Nucleus accumbens (tissue), 56 donors: ENCODE data around the gene MTHFS.
"Not testable (repeated sequence)": the region's sequence is repeated elsewhere in the genome, so short reads cannot be mapped to it uniquely, and the experiment has no call there.

Source experiments
- DNase-seq, 56 donors: peaks; one replicate each; lab custom pipeline; 2025; lab: John Stamatoyannopoulos, UW

The MTHFS gene

DNA sequence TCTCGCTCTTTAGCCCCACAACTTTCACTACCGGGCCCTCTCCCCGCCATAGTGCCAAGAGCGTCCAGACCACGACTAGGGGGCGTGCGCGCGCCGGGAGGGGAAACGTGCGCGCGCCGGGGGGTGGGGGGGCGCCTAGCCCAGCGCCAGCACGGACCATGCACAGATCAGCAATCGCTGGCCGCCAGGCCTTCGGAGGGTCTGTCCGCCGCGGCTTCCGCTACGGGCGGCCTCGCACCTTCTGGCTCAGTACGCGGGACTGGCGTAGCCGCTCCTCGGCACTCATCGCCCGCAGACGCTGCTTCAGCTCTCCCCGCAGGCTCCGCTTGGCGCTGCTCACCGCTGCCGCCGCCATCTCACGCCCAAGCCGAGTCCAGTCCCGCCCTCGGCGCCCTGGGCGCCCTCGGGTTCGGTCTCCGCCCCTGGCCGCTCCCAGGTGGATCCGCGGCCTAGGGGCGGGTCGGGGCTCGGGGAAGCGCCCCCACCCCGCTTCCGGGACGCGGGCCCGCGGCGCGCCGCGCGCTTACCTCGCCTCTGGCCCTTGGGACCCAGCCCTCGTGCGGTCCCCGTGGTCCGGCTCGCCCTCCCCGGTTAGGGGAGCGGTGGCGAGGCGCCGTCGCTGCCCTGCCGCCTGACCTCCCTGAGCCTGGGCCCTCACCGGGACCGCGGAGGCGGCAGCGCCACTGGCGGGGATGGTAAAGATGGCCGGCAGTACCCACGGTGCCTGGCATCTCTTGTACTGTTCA lies at the start of gene MTHFS:
Gene MTHFS, minus strand, starts transcription at position 381 of the 746 bp plus-strand sequence. Its CDS starts 26 bp downstream, at position 355.
- peak in 52 of 56 donors; percentile 19 to 89 (median 73) for DNase-seq

DNA sequence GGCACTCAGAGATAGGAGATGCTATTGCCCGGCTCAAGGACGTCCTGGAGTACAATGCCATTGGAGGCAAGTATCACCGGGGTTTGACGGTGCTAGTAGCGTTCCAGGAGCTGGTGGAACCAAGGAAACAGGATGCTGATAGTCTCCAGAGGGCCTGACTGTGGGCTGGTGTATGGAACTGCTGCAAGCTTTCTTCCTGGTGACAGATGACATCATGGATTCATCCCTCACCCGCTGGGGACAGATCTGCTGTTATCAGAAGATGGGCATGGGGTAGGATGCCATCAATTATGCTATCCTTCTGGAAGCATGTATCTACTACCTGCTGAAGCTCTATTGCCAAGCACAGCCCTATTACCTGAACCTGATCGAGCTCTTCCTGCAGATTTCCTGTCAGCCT lies 47.8 kb upstream of the MTHFS start:
- DNase-seq: no peak

DNA sequence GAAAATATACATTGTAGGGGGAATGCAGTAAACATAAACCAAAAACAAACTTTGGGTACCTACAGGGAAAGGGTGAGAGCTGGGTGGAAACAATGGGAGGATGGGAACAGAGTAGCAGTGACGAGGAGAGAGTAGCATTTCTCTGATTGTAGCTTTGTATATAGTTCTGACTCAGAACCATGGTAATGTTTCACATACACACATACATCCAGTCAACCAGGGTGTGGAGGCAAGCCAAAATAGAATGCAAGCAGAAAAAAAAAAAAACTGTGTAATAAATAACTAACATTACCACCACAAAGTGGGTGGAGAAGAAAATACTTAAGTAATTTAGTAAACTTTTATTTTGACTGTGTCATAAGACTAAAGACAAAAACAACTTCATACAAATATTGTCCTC lies 47.0 kb upstream of the MTHFS start:
- DNase-seq: no peak

DNA sequence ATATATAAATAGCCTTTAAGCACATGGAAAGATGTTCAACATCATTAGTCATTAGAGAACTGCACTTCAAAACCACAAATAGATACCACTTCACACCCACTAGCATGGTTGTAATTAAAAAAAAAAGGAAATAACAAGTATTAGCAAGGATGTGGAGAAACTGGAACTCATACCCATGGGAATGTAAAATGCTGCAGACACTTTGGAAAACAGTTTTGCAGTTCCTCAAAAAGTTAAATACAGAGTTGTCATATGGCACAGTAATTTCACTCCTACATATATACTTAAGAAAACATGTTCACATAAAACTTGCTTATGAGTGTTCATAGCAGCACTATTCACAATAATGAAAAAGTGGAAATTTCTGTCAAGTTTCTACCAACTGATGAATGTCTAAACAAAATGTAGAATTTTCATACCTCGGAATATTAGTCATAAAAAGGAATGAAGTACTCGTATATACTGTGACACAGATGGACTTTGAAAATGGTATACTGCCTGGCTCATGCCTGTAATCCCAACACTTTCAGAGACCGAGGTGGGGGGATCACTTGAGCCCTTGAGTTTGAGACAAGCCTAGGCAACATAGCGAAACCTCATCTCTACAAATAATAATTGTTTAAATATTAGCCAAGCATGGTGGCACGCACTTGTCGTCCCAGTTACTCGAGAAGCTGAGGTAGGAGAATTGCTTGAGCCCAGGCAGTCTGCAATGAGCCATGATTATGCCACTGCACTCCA lies 46.1 kb upstream of the MTHFS start:
- no peak for DNase-seq

DNA sequence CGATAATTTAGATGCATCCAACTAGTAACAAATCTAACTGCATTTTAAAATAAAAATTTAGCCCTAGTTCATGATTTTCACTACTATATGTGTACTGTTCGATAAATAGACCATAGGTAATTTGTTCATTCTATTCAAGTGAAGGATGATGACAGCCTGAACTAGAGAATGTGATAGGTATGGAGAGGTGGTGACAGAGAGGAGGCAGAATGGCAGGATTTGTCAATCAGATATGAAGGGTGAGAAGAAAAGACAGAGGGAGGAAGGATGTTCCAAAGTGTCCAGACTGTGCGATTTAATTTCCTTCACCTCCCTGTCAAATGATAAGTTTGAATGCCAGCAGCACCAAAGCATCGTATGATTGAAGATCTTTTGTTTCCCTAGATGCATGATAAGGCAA lies 42.6 kb upstream of the MTHFS start:
- no peak for DNase-seq

DNA sequence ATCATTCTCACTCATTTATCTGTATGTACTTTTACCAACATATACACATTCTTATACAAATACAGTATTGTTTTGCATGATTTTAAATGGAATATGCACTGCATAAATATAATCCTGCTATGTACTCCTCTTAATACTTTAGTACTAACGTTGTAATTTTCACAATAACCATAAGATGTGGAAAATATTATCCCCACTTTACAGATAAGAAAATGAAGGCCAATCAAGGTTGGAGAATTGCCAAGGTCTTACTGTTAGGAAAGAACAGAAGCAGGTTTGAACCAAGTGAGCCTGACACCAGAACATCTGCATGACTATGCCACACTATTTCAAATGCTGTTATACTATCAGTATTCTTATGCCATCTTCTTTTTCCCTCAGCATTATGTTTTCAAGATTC lies 41.3 kb upstream of the MTHFS start:
- DNase-seq: no peak

DNA sequence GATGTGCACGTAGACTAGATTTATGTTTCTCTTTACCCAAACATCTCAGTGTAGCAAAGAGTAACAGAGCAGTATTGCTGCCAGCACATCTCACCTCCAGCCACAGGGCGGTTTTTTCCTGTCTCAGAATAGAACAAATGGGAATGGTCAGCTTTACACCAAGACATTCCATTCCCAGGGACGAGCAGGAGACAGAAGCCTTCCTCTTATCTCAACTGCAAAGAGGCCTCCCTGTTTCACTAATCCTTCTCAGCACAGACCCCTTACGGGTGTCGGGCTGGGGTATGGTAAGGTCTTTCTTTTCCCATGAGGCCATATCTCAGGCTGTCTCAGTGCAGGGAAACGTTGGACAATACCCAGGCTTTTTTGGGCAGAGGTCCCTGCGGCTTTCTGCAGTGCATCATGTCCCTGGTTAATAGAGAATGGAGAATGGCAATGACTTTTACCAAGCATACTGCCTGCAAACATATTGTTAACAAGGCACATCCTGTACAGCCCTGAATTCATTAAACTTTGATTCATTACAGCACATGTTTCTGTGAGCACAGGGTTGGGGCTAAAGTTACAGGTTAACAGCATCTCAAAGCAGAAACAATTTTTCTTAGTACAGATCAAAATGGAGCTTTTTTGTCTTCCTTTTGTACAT lies 38.9 kb upstream of the MTHFS start:
- DNase-seq: not testable (repeated sequence)

DNA sequence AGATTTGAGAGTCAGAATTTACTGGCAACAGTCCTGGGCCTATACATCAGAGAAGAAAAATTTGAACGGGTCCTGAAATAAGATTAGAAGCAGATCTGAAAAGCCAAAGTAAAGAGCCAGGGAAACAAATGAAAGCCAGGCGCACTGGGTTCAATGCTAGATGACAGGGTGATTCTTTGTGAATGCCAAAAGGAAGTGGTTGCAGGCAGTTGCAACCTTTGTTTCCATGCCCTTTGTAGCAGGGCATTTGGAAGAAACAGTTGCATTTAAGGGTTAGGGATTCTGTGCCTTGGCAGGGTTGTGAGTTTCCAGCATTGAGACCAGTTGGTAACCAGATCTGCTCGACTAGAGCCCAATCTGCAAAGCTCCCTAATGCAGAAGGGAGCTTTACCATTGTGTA lies 36.4 kb upstream of the MTHFS start:
- no peak for DNase-seq

DNA sequence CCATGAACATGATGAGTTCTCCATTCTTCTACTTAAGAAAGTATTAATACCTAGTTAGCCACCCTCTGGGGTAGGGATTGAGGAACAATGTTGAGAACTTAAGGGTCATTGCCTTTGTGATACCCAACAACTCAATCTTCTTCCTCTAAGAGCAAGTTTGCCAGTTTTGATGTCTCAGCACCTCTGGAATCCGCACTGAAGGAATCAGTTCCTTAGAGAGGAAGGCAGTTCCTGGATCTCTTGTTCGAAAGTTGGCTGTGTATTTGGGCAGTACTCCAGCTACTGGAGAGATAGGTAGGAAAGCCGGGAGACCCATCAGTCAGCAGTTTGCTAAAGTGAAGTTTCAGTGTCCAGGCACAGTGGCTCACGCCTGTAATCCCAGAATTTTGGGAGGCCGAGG lies 35.6 kb upstream of the MTHFS start:
- DNase-seq: no peak

DNA sequence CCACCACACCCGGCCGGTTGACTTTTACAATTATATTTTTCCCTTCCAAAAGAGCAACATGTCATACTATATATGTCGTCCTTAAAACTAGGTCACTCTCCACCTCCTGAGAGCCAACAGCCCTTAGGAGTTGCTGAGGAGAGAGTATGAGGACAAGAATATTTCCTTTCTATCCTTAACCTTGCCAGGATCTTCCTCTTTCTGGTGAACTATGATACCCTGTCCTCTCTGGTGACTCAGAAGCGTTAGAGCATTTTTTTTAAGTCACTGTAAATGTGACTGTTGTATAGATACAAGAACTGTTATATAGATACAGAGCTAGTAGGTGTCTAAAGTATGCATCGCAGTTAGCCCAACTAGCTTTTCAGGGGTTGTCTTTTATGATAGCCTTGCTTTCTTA lies 33.7 kb upstream of the MTHFS start:
- DNase-seq: no peak

DNA sequence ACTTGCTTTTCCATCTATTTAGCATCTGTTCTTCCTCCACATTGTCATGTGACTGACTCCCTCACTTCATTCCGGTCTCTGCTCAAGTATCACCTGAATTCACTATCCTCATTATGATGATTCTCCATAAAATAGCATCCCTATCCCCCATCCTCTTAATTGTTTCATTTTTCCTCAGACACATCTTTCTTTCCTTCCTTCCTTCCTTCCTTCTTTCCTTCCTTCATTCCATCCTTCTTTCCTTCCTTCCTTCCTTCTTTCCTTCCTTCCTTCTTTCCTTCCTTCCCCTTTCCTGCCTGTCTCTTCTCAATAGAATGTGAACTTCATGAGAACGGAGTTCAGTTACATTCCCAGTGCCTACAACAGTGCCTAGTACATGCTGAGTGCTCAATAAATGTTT lies 32.6 kb upstream of the MTHFS start:
- no peak for DNase-seq

DNA sequence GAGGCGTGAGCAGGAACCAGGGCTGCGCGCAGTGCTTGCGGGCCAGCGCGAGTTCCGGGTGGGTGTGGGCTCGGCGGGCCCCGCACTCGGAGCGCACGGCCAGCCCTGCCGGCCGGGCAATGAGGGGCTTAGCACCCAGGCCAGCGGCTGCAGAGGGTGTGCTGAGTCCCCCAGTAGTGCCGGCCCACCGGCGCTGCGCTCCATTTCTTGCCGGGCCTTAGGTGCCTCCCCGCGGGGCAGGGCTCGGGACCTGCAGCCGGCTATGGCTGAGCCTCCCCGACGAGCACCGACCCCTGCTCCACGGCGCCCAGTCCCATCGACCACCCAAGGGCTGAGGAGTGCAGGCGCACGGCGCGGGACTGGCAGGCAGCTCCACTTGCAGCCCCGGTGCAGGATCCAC lies 29.3 kb upstream of the MTHFS start:
- DNase-seq: not testable (repeated sequence)

DNA sequence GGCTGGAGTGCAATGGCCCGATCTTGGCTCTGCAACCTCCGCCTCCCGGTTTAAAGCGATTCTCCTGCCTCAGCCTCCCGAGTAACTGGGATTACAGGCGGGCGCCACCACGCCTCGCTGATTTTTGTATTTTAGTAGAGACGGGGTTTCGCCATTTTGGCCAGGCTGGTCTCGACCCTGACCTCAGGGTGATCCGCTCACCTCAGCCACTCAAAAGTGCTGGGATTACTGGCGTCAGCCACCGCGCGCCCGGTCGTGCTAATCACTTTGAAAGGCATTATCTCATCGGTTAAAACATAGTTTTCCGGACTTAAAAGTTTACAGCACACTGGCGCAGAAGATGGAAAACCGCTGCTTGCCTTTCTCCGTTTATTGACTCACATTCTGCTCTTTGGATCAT lies 27.6 kb upstream of the MTHFS start:
- peak in 1 of 56 donors; percentile 13 for DNase-seq

DNA sequence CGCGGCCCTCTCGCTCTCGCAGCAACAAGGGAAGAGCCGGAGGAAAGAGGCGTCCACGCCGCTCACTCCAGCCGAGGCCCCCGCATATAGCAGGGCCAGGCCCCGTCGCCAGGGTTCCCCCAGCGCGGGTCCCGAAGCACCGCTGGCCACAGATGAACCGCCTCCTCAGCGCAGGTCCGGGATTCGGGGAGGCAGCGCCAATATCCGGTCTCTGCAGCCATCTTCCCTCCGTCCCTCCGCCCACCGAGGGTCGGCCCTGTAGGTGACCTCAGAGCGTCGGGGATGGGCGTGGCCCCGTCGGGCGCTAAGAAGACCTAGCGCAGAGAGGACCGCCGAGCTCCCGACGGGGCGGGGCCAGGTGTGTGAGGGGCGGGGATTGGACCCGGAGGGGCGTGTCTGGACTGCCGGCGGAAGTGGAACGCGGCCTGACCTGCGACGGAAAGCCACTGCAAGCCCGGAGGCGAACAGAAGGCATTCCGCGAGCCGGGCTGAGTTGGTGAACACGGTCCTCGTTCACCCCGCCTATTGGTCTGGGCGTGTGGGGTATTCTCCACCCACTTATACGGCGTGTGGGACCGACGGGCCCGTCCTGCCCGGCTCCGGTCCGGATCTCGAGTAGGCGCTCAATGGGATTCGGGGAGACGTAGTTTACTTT lies 26.8 kb upstream of the MTHFS start:
- DNase-seq: peak; percentile 33 to 91 (median 73)

DNA sequence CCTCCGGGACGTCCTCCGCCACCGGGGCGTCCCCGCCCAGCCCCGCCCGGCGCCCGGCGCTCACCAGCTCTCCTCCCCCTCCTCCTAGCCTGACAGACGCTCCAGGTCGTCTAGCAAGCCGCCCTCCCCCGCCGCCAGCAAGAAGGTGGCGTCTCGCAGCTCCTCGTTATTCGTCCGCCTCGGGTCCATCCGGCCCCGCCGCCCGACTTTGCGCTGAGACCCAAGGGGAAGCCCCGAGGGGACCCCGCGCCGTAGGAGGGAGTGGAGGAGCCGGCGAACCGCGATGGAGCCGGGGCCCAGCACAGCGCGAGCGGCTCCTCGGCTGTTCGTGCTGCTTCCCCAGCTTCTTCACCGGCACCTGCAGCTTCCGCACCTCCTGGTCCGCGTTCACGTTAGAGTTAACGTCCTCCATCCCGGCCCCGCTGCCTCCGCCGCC lies 26.3 kb upstream of the MTHFS start:
- DNase-seq: peak in 45 of 56 donors; percentile 7 to 78 (median 48)

DNA sequence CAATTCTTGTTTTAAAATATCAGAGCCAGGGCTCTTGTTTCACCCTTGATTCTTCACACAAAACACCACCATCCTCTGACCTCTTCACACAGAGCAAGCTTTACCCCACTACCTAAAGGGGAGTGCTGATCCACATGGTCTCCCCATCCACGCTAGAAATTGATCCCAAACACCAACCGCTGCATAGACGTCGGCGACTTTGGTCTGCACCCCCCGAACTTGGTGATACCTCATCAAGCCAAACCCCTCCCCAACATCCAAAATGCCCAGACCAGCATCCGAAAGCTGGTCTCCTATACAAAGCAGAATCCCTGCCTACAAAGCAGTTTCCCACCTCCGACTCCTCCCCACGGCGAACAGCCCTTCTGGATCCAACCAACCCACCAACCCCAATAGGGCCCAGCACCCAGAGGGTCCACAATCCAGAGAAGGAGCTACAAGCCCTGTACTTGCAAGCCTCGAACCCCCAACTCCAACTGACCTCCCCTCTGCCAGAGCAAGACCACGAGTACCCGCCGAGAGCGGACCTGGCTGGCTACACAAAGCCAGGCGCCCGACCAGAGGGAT lies 25.8 kb upstream of the MTHFS start:
- peak in 2 of 56 donors; percentile 16 to 48 for DNase-seq

DNA sequence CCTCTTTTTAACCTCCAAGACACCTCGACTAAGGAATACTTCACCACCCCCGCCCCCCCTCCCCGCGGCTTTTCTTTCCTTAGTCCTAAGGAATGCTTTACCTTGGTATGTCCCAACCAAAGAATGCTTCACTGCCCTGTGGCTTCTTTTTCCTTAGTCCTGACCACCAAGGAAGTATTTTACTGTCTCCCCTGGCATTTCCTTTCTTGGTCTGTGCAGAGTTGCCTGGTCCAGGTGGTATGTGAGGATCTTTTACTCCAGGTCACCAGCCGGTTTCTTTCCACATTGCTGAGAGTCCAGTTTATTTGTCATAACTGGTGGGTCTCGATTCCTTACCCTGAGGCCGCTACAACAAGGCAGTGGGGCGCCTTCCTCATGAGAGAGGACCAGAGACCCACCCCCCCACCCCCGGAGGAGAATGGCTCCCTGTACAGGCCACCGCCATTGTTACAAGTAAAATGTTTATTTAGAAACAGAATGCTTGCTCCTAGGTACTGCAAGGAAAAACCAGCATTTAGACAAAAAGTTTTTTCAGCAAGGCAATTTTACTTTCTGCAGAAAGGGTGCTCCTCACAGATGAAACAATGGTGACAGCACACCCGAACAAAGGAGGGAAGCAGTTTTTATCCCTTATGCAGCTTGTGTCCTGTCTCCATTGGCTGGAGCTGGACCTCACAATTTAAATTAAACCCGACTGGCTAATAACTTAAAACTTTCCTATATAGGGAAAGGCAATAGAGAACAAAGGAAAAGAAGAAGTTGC lies 23.1 kb upstream of the MTHFS start:
- no peak for DNase-seq

DNA sequence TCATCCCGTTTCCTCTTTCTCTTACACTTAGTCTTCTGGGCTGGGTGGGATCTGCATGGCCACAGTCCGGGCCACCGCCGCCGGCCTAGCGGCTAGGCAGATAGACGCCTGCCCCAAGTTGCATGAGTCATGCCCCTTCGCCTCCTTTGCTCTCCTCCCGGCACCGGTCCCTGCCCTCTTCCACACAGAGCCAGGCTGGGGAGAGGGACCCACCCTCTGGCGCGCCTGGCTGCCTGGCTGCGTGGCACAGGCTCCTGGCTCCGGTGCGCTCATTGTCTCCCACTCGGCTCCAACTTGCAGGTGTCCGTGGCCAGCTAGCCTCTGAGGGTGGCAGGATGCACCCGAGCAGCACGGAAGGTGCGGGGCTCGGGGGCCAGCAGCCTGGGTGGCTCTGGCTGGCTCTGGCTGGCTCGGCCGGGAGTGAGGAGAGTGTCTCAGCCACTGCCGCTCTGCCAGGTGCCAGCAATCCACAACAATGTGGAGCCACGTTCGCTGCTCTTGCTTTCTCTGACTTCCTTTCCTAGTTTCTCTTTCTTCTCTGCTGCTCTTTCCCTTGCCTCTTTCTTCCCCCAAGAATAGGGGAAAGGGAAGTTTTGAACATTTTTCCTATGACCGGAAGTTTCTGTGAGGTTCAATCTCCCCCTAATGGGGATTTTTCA lies 22.4 kb upstream of the MTHFS start:
- no peak for DNase-seq

DNA sequence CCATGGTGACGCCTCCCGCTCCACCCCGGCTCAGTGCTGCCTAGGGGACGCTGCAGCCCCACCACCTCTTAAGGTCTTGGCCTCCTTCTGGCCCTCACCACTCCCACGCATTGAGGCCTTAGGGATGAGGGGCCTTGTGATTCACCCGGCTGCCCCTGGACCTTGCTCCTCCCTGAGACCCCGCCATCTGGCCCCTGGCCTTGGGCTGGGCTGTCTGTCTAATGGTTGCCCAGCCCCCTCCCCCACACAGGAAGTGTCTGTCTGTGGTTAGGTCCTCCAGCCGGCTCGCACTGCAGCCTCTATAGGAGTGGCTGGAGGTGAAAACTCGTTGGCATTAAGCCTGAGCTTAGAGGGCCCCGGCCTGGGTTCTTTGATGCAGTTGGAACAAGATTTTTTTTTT lies 21.5 kb upstream of the MTHFS start:
- no peak for DNase-seq
